A549 (cell line): ENCODE data around the gene FANCI.

Experiments used
- BHLHE40 ChIP-seq: IDR thresholded peaks from 2 replicates; pipeline ENCODE4 v1.6.1; 2012; ENCODE audit warnings: low read depth, low read length, inconsistent platforms
- CTCF ChIP-seq: fragments of >200 bp; sonication (Bioruptor Twin); formaldehyde crosslinking; IDR thresholded peaks from 3 replicates; pipeline ENCODE4 v1.5.1; 2016
- EP300 ChIP-seq, 2 experiments: fragments of >200 bp; sonication (Bioruptor Twin); formaldehyde crosslinking; IDR thresholded peaks; 2 replicates in 1 of 2; 3 replicates in 1 of 2; pipeline ENCODE4 v1.6.1; 2016 to 2017
- ESRRA ChIP-seq: fragments of 150-350 bp; IDR thresholded peaks from 2 replicates; pipeline ENCODE4 v1.6.1; 2014; ENCODE audit warnings: mild to moderate bottlenecking, low read length, borderline replicate concordance
- HDAC2 ChIP-seq: fragments of 200-600 bp; sonication (generic); IDR thresholded peaks from 2 replicates; pipeline ENCODE4 v1.6.1; 2016
- JUN ChIP-seq, 2 experiments: fragments of >200 bp; sonication (Bioruptor Twin); formaldehyde crosslinking; IDR thresholded peaks; 2 replicates in 1 of 2; 3 replicates in 1 of 2; pipeline ENCODE4 v1.6.1; 2016 to 2017
- MYC ChIP-seq: IDR thresholded peaks from 2 replicates; pipeline ENCODE4 v1.6.1; 2012; ENCODE audit warnings: mild to moderate bottlenecking, inconsistent platforms, low read length, improper control_type of control experiment, borderline replicate concordance

GRCh38 chr15:89243691-89244573, at the start of gene FANCI:
- TF ChIP-seq EP300 (IDR thresholded peaks at IDR 0.05), result no peak
- peak; percentile 88; the same call in 1 of the 2 replicates for TF ChIP-seq HDAC2
- peak; percentile 13; the same call in 1 of the 2 replicates for TF ChIP-seq MYC
- TF ChIP-seq JUN (IDR thresholded peaks at IDR 0.05), result peak; percentile 45 to 90; a peak in 4 of 5 replicates
- TF ChIP-seq ESRRA, result no peak
- TF ChIP-seq CTCF, result peak; percentile 86
- TF ChIP-seq BHLHE40, result peak; percentile 81
